GM19240 (cell line): ENCODE measurements around the gene PYCR2.

Source experiments
- DNase-seq: peaks from one replicate; pipeline ENCODE4 v3.0.0; 2011; ENCODE audit warnings: low spot score; ENCODE audit not compliant: insufficient read length

Gene PYCR2

DNA sequence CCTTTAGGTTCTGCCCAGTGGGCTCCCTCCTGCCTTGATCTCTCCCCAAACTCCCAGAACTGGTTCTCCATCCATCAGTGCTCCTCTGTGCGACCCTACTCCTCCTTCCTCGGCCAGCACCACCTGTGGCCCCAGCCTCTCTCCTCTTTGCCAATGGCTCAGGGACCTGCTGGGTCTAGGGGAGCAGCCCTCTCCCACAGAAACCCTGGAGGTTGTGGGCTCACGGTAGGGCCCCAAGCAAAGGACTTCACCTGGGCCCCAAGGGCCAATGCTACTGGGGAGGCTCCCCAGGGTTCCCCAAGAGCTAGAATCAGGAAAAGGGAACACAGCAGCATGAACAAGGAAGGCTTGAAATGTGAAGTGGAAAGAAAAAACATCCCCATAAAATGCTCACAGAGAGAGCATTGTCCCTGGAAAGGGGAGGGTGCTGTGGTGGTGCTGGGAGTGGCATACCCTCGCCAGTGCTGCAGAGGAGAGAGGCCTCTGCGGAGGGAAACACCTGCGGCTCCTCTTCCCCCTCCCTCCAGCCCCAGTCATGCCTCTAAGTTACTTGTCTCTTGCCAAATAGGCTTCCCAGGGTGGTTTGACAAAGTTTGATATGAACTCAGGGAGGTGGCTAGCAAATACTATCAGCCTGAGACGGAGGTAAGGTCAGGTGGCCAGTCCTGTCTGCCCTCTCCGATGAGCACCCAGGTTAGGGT, 44.4 kb downstream of the PYCR2 start:
- DNase-seq = no peak

DNA sequence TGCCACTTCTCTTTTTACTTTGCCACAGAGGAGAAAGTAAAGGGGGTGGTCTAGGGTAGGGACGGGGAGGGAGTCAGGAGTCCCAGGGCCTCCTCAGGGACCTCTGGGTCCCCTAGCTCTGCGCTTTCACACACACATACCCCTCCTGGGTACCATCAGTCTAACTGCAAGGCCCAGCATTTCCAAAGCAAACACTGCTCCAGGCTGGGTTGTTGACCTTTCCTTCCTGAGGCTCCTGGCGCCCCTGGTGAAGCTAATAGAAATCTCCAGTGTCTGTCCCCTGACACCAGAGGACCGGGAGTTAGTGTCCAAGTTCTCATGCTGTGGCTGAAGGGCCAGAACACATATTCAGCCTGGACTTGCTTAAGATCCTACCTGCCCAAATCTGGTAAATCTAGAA, 45.8 kb downstream of the PYCR2 start:
- DNase-seq = no peak

DNA sequence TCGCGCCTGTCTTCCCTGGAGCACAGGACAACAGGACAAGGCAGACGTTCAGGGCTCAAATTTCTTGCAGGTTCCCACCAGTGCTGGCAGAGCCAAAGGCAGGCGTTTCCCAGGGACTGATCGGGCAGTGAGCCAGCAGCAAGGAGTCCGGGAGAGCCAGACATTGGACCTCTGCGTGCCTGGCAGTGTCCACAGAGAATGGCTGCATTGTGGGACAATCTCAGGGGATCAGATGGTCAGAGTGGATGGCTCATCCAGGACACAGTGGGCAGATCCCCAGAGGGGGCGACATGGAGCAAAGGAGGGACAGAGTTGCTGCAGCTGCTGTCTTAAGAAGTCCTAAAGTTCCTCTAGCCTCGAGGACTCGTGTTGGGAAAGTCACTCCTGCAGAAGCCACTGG, 46.5 kb downstream of the PYCR2 start:
- DNase-seq = no peak

DNA sequence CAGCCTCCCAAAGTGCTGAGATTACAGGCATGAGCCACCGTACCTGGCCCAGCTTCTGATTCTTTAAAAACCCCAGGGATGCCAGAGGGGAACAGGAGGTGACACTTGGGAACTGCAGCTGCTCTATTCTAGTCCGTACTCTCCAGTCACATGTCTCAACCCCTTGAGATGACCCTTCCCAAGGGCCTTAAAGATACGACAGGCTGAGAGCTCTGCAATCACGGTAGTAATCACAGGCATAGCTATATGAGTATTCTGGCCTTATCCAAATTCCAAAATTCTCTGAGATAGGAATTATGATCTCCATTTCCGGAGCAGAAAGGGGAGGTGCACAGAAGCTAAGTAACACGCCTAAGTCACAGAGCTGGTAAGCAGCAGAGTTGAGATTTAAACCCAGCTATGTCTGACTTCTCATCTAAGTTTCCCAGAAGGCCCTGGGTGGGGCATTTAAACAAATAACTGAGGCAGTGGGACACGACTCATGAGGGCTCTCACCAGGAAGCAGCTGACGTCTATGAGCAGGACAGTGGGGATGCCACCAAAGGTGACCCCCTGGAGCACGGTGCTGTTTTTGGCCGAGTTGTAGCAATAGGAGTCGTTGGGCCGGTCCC, 47.0 kb downstream of the PYCR2 start:
- no peak for DNase-seq

DNA sequence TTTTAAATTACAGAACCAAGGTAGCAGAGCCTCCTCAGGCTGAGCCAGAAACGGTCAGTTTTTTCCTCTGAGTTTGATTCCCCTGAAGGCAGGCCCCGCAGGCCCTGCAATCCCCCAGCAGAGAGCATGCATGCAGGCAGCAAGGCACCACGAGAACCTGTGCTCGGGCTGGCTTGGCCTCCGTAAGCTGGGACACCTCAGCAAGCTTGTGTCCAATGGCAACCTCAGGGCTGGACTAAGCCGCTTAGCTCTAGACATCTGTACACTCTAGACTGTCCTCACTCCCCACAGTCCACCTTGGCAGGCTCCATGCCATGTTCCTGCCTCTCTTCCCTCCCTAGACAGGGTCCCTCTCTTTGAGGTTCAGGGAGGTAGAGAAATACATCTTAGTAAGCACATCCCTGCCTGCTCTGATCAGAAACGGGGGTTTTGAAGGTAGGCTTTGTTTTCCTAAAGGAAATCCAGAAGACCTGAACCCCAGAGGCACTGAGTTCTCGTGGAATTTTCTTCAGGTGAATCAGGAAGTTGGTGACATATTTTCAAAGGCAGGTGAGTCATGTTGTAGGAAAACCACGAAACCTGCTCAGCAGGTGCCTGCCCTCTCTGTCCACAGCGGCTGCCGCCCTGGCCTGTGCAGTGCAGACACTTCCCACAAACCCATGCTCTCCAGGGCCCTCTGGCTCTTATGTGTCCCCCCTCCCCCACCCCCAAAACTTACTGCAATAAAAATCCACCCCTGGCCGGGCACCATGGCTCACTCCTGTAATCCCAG, 48.8 kb downstream of the PYCR2 start:
- no peak for DNase-seq

DNA sequence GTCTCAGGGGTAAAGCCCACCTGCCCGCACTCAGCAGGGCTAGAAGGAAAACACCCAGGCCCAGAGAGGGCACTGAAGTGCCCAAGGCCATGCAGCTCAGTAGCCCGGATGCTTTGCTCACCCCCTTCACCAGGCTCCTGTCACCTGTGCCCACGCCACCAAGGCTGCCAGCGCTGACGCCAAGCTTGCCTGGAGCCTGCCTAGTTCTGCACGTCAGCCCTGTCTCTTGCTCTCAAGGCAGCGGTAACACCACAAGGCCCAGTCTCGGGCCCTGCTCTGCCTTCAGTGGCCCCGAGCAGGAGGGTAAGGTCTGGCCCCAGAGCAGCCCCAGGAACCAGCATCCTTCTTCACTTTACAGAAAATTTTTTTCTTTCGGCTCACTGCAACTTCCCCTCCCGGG, 49.6 kb downstream of the PYCR2 start:
- DNase-seq = no peak

DNA sequence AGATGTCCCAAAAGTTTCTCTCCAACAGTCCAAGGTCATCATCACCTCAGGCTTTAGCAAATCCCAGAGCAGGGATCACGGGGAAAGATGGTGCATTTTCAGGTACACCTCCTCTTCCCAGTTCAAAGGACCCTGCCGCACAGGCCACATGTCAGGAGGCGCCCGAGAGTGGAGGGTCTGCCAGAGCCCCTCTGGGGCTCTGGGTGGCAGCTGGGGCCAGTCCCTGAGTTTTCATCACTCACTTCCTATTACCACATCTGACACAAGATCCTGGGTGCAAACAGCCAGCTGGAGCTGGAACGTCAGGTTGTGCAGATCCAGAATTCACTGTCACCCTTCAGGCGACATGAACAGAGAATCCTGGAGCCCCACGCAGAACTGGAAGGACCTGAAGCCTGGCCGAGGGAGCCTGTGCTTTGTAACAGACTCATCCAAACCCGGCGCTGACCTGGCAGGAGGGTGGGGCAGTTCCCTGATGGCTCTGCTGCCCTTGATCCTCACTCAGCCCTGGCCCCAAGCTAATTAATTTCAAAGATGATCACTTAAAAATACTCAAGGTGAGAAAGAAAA, 50.7 kb downstream of the PYCR2 start:
- DNase-seq = no peak

DNA sequence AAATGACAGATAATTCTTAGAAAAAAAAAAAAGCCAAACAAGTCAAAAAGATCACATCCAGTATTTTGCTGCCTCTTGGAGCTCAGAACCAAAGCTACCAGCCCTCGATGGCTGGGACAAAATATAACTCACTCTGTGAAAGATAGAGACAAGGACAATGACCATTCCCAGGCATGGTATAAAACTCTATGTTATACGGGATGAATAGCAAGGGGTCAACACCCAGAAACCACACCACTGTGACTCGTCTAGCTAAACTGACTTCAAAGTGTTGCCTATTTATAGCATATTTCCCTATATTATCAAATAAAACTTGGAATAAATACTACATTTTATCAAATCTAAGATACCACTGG, 52.0 kb downstream of the PYCR2 start:
- DNase-seq = no peak

DNA sequence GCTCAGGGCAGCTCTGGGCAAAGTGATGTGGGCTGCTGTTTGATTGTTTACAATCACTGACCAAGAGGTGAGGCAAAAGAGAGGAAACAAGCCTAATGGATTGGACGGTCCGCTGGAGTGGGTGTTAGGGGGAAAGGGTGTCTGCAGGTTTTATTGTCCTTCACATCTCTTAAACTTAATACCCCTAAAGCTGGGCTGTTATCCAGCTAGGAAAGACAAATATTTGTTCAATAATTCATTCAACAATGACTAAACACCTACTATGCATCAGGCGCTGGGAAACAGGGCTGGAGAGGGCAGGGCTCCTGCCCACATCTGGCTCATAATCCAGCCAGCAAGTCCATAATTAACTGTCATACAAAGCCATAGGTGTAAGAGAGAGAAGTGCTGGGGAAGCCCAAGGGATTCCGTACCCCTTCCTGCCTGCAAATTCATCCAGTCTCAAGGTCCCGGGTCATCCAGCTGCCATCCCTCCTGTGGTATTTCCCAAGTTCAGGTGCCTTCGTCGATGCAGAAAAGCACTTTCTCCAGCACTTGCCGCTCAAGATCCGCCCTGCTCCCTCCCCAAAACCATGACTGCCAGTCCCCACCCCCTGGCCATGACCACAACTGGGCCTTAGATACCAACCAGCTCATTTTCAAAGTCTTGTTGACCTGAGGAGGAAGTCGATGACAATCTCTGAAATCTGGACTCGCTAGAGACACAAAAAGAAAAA, 52.5 kb downstream of the PYCR2 start:
- no peak for DNase-seq

DNA sequence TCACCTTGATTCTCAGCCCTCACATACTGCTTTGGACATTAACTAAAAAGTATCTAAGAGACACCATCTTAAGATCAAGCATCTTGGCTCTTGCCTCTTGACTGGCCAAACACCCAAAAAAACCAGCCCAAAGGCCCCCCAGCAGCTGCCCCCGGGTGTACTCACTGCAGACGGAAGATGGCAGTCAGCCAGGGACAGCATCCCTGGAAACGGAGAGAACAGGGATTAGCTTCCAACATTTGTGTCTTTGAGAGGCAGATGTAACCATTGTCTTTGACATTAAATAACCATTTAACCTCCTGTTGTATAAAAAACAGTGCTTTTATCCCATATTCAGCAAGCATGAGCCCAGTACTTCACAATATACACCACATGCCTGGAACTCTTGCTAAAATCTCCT, 53.1 kb downstream of the PYCR2 start:
- no peak for DNase-seq
